HL-60 (cell line): ENCODE results near the gene MAST2.

Experiments used
- DNase-seq, 2 experiments: peaks; one replicate each; pipeline ENCODE4 v3.0.0-alpha.2; 2010 to 2020; ENCODE audit warnings: low read depth in 1 of 2, low spot score in 1 of 2
- H3K27ac ChIP-seq: fragments of 250-450 bp; sonication (Bioruptor Pico); replicated peaks from 2 replicates; pipeline ENCODE4 v1.5.1; 2020; ENCODE audit warnings: mild to moderate bottlenecking, moderate library complexity
- H3K27me3 ChIP-seq: fragments of 250-450 bp; sonication (Bioruptor Pico); 2 replicates; pipeline ENCODE4 v1.5.1; 2021; ENCODE audit warnings: mild to moderate bottlenecking, moderate library complexity; ENCODE audit not compliant: insufficient read depth, poor library complexity, severe bottlenecking
- H3K4me3 ChIP-seq: replicated peaks from 2 replicates; pipeline ENCODE4 v1.5.1; 2011; ENCODE audit warnings: mild to moderate bottlenecking, control low read depth, low read length; ENCODE audit not compliant: insufficient read depth
- CTCF ChIP-seq: IDR thresholded peaks from one replicate; pipeline ENCODE4 v1.5.1; 2011; ENCODE audit warnings: low read length, control low read depth, inconsistent platforms; ENCODE audit not compliant: insufficient read depth
- GABPA ChIP-seq: IDR thresholded peaks from 2 replicates; pipeline ENCODE4 v1.6.1; 2012; ENCODE audit warnings: low read depth
- POLR2AphosphoS5 ChIP-seq: IDR thresholded peaks from 2 replicates; pipeline ENCODE4 v1.6.1; 2012; ENCODE audit warnings: low read depth
- REST ChIP-seq: IDR thresholded peaks from 2 replicates; pipeline ENCODE4 v1.6.1; 2012; ENCODE audit warnings: low read depth; ENCODE audit not compliant: insufficient replicate concordance
- SPI1 ChIP-seq: IDR thresholded peaks from 2 replicates; pipeline ENCODE4 v1.6.1; 2012; ENCODE audit warnings: low read depth, mild to moderate bottlenecking, borderline replicate concordance

The MAST2 gene

GRCh38 chr1:46041551-46041950 lies 238.1 kb downstream of the MAST2 start:
- no peak for DNase-seq
- H3K4me3 ChIP-seq, result no peak overlapping the region
- TF ChIP-seq SPI1, result peak; percentile 32; the same call in 1 of the 2 replicates
- no peak for TF ChIP-seq GABPA
- TF ChIP-seq POLR2AphosphoS5, result no peak
- no peak overlapping the region for H3K27ac ChIP-seq
- no peaks in the 10 kb centered on the region for H3K27me3 ChIP-seq

- no peaks in the 10 kb centered on the region for H3K27me3 ChIP-seq
- DNase-seq, result no peak
- no peak overlapping the region for H3K27ac ChIP-seq
- no peak overlapping the region for H3K4me3 ChIP-seq
- no peak for TF ChIP-seq REST
- TF ChIP-seq CTCF, result no peak
- no peak; the same call in 1 of the 2 replicates for TF ChIP-seq SPI1
- no peak for TF ChIP-seq GABPA
- TF ChIP-seq POLR2AphosphoS5, result no peak
Observed at GRCh38 chr1:46041974-46042373, 238.6 kb downstream of the MAST2 start.

GRCh38 chr1:46043458-46044017 lies 240.1 kb downstream of the MAST2 start:
- Histone ChIP-seq H3K27ac (peak overlapping the region; percentile 54), H3K4me3 (no peak overlapping the region), H3K27me3 (no peaks in the 10 kb centered on the region)
- DNase-seq, result peak; percentile 67 to 95
- TF ChIP-seq POLR2AphosphoS5 (peak; percentile 54; the same call in 1 of the 2 replicates), GABPA (no peak), REST (no peak), SPI1 (peak; percentile 98)

- Histone ChIP-seq H3K4me3 (no peak overlapping the region), H3K27me3 (no peaks in the 10 kb centered on the region), H3K27ac (peak overlapping the region; percentile 54)
- no peak for TF ChIP-seq CTCF
- DNase-seq, result no peak
Observed at GRCh38 chr1:46044116-46044515, 240.7 kb downstream of the MAST2 start.

- no peak overlapping the region for H3K4me3 ChIP-seq
- no peak overlapping the region for H3K27ac ChIP-seq
- DNase-seq, result no peak
- TF ChIP-seq GABPA (no peak), CTCF (no peak), POLR2AphosphoS5 (no peak), SPI1 (no peak), REST (no peak)
- H3K27me3 ChIP-seq, result no peaks in the 10 kb centered on the region
Observed at GRCh38 chr1:46053734-46054133, 250.3 kb downstream of the MAST2 start.
